Tibial nerve (tissue), 4 donors: Measurements from ENCODE around the gene MGMT. TPM values are rescaled to one million over a fixed set of nuclear protein-coding genes. Genes with fewer than 3 reads are reported as not detected.

Source experiments
- DNase-seq, 2 donors: peaks; one replicate each; pipeline ENCODE4 v3.0.0-alpha.2; 2019; ENCODE audit warnings: low spot score in 2 of 2
- H3K27ac ChIP-seq, 4 donors: fragments of 200-600 bp; sonication (generic) in 3 of 4; one replicate each; pipeline ENCODE4 v1.5.1; 2017 to 2019; ENCODE audit warnings: mild to moderate bottlenecking in 1 of 4
- H3K27me3 ChIP-seq, 2 donors: fragments of 200-600 bp; sonication (generic) in 1 of 2; one replicate each; pipeline versions ENCODE4 v1.5.1 to v1.6.0; 2017 to 2019
- H3K36me3 ChIP-seq, 3 donors: fragments of 200-600 bp; sonication (generic); one replicate each; pipeline ENCODE4 v1.5.1; 2018 to 2019
- H3K4me1 ChIP-seq, 4 donors: fragments of 200-600 bp; sonication (generic) in 3 of 4; one replicate each; pipeline ENCODE4 v1.5.1; 2017 to 2019
- H3K4me3 ChIP-seq, 4 donors: fragments of 200-600 bp; sonication (generic) in 3 of 4; one replicate each; pipeline ENCODE4 v1.5.1; 2017 to 2019; ENCODE audit warnings: mild to moderate bottlenecking in 1 of 4, moderate library complexity in 1 of 4
- H3K9me3 ChIP-seq, 4 donors: fragments of 200-600 bp; sonication (generic) in 3 of 4; one replicate each; pipeline ENCODE4 v1.5.1; 2017 to 2019
- CTCF ChIP-seq, 5 experiments: fragments of 200-600 bp in 3 of 5; fragments of 450-650 bp in 2 of 5; sonication (generic) in 3 of 5; IDR thresholded peaks; one replicate each; pipeline ENCODE4 v1.5.1; 2016 to 2019; ENCODE audit warnings: antibody characterized with exemption in 5 of 5, mild to moderate bottlenecking in 3 of 5, moderate library complexity in 2 of 5
- EP300 ChIP-seq, 2 donors: sonication (generic); formaldehyde crosslinking; IDR thresholded peaks; one replicate each; pipeline ENCODE4 v1.6.1; 2017; ENCODE audit warnings: antibody characterized with exemption in 2 of 2, mild to moderate bottlenecking in 1 of 2
- POLR2A ChIP-seq, 2 donors: fragments of 450-650 bp; IDR thresholded peaks; one replicate each; pipeline ENCODE4 v1.6.1; 2017; ENCODE audit warnings: antibody characterized with exemption in 2 of 2, mild to moderate bottlenecking in 2 of 2, moderate library complexity in 2 of 2
- WGBS, 2 donors: methylation state at CpG; one replicate each; pipeline ENCODE4 v1.1.5; 2018; 5-methylcytosine and 5-hydroxymethylcytosine counted together
- total RNA-seq, 4 donors: library from RNA; depleted of rRNA; stranded (reverse); fragments of >200 nt; gene quantifications; one replicate each; pipeline ENCODE4 v1.1.0, GENCODE V29; 2016

MGMT gene
- total RNA-seq, 4 donors from 2014 or later = 26.1 to 39.1 (median 33.7) TPM

DNA sequence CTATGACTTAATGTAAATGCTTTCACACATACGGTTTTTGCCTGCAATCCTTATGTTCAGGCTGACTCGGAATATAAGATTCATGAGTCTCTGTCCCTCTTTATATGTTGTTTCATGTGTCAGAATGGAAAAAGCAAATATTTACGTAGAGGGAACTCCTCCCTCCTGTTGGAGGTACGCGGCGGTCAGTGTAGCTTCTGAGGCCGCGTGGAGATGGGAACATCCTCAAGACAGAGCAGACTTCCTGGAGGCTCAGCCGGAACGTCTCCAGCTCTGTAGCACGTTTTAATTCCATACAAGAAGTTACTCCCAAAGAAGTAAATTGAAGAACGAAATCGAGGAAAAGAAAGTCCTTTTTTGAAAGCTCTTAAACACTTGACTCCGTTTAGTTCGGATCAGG, 248.8 kb downstream of the MGMT start:
- no peaks in the 10 kb centered on the region for H3K4me1 ChIP-seq
- H3K36me3 ChIP-seq = peaks cover 0 to 31% (median 0%) of the 10 kb centered on the region in 3 donors
- peaks cover 0 to 7% (median 0%) of the 10 kb centered on the region in 4 donors for H3K9me3 ChIP-seq
- WGBS, 2 donors = 93 to 95% methylated on average over 15 of the region's 15 CpGs
- no peak for DNase-seq
- no peaks in the 10 kb centered on the region for H3K27me3 ChIP-seq
- no peak for TF ChIP-seq EP300 (IDR thresholded peaks at IDR 0.05)
- no peak for TF ChIP-seq POLR2A (IDR thresholded peaks at IDR 0.05)
- no peak for TF ChIP-seq CTCF (IDR thresholded peaks at IDR 0.05)
- H3K4me3 ChIP-seq = no peak overlapping the region
- no peak overlapping the region for H3K27ac ChIP-seq

DNA sequence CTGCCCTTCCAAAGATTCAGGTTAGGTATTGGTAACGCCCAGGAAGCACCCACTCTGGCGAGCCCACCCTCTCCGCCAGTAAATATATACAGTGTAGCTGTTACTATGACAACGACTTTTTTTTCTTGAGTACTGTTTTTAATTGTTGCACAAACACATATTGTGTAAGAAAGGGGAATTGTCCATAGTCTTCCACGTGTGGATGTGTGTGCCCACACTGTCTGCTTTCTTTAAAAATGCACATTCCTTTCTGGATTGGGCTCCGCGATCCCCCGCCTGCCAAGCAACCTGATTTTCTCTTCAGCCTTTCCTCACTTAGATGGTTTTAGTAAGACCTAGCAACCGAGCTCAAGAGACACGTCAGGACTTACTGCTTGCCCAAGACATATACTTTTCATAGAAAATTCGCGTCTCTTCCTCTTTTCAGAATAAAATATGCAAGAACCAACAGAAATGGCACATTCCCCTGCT, 249.2 kb downstream of the MGMT start:
- H3K36me3 ChIP-seq = peaks cover 0 to 34% (median 0%) of the 10 kb centered on the region in 3 donors
- no peak for DNase-seq
- TF ChIP-seq EP300 (IDR thresholded peaks at IDR 0.05) = no peak
- no peak for TF ChIP-seq POLR2A (IDR thresholded peaks at IDR 0.05)
- TF ChIP-seq CTCF (IDR thresholded peaks at IDR 0.05) = no peak
- 84 to 86% methylated on average over 12 of the region's 12 CpGs for WGBS, 2 donors
- H3K27ac ChIP-seq = no peak overlapping the region
- H3K4me3 ChIP-seq = no peak overlapping the region
- no peaks in the 10 kb centered on the region for H3K4me1 ChIP-seq
- H3K9me3 ChIP-seq = peaks cover 0 to 11% (median 0%) of the 10 kb centered on the region in 4 donors
- H3K27me3 ChIP-seq = no peaks in the 10 kb centered on the region

- WGBS, 2 donors = 95 to 98% methylated on average over 9 of the region's 9 CpGs
- H3K9me3 ChIP-seq = peaks cover 0 to 18% (median 0%) of the 10 kb centered on the region in 4 donors
- TF ChIP-seq CTCF (IDR thresholded peaks at IDR 0.05) (no peak), POLR2A (IDR thresholded peaks at IDR 0.05) (no peak), EP300 (IDR thresholded peaks at IDR 0.05) (no peak)
Observed at GRCh38 chr10:129716881-129717280, 249.8 kb downstream of the MGMT start.

DNA sequence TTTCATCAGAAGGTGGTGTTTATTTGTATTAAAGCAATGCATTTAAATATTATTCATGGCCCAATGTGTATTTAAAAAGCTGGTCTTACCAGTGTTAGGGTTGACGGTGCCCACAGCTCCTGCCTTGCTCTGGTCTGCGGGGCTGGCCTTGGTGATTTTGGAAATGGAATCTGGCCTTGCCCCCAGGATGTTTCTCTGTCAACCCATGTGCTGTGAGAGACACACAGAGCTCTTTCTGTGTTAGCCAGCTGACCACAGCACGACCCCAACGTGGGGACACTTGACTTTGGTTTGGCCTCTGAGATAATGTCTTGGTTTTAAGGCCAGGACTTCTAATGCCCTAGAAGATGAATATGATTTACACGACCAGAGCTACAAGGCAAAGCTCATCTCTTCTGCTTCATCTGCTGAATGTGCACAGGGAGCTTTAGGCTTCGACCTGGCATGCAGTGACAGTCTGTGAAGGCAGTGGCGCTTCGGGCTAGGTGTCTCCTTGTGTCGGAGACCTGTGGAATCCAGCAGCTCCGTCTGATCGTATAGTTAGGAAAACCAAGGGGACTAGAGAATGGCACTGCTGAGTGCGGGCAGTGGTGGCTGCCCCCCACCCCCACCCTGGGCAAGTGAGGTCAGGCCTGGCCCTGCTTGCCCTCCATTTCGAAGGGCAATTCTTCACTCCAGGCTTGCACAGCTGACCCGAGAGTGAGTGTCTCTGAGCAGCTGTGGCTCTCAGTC, 250.9 kb downstream of the MGMT start:
- peaks cover 0 to 18% (median 0%) of the 10 kb centered on the region in 4 donors for H3K9me3 ChIP-seq
- 71 to 74% methylated on average over 10 to 13 of the region's 14 CpGs for WGBS, 2 donors
- no peak for TF ChIP-seq EP300 (IDR thresholded peaks at IDR 0.05)
- TF ChIP-seq CTCF (IDR thresholded peaks at IDR 0.05) = no peak
- no peak for TF ChIP-seq POLR2A (IDR thresholded peaks at IDR 0.05)
- H3K27me3 ChIP-seq = no peaks in the 10 kb centered on the region
- no peak overlapping the region for H3K4me3 ChIP-seq
- no peak overlapping the region for H3K27ac ChIP-seq
- no peaks in the 10 kb centered on the region for H3K4me1 ChIP-seq
- H3K36me3 ChIP-seq = peaks cover 0 to 40% (median 0%) of the 10 kb centered on the region in 3 donors
- DNase-seq = no peak

More at GRCh38 chr10:129716881-129717280, 249.8 kb downstream of the MGMT start:
- no peaks in the 10 kb centered on the region for H3K27me3 ChIP-seq
- H3K4me1 ChIP-seq = no peaks in the 10 kb centered on the region
- peaks cover 0 to 34% (median 0%) of the 10 kb centered on the region in 3 donors for H3K36me3 ChIP-seq
- H3K27ac ChIP-seq = no peak overlapping the region
- no peak overlapping the region for H3K4me3 ChIP-seq
- DNase-seq = no peak
